HG03060 (cell line): ENCODE results near the gene PKNOX2.

Experiments used
- ATAC-seq: cut with Tn5 transposase; IDR thresholded peaks from one replicate; pipeline ENCODE4 v1.9.1; 2021; ENCODE audit warnings: low read depth, moderate number of reproducible peaks; ENCODE audit not compliant: unreplicated experiment

PKNOX2 gene

GRCh38 chr11:125394296-125394695 lies 229.7 kb downstream of the PKNOX2 start:
- ATAC-seq = no peak

GRCh38 chr11:125397421-125397820 lies 232.9 kb downstream of the PKNOX2 start:
- no peak for ATAC-seq

- ATAC-seq = no peak
These were observed 233.9 kb downstream of the PKNOX2 start for GRCh38 chr11:125398475-125398874.

GRCh38 chr11:125398994-125399640 lies 234.6 kb downstream of the PKNOX2 start:
- ATAC-seq = no peak

GRCh38 chr11:125399945-125400344 lies 235.4 kb downstream of the PKNOX2 start:
- ATAC-seq = no peak

GRCh38 chr11:125401235-125401634 lies 236.7 kb downstream of the PKNOX2 start:
- no peak for ATAC-seq

- no peak for ATAC-seq
These were observed 237.2 kb downstream of the PKNOX2 start for GRCh38 chr11:125401746-125402145.

- ATAC-seq = no peak
These were observed 237.9 kb downstream of the PKNOX2 start for GRCh38 chr11:125402435-125402834.

- ATAC-seq = no peak
These were observed 239.7 kb downstream of the PKNOX2 start for GRCh38 chr11:125404157-125404810.

- no peak for ATAC-seq
These were observed 240.6 kb downstream of the PKNOX2 start for GRCh38 chr11:125404811-125405790.

- no peak for ATAC-seq
These were observed 242.5 kb downstream of the PKNOX2 start for GRCh38 chr11:125407046-125407445.

GRCh38 chr11:125408311-125408711 lies 243.8 kb downstream of the PKNOX2 start:
- ATAC-seq = no peak

- no peak for ATAC-seq
These were observed 245.5 kb downstream of the PKNOX2 start for GRCh38 chr11:125410091-125410490.

- ATAC-seq = no peak
These were observed 247.6 kb downstream of the PKNOX2 start for GRCh38 chr11:125412177-125412496.

- ATAC-seq = no peak
These were observed 248.0 kb downstream of the PKNOX2 start for GRCh38 chr11:125412509-125412908.

- ATAC-seq = no peak
These were observed 248.7 kb downstream of the PKNOX2 start for GRCh38 chr11:125413226-125413625.

- ATAC-seq = no peak
These were observed 249.6 kb downstream of the PKNOX2 start for GRCh38 chr11:125414121-125414520.

GRCh38 chr11:125416981-125417935 lies 252.7 kb downstream of the PKNOX2 start:
- no peak for ATAC-seq

GRCh38 chr11:125418396-125418795 lies 253.8 kb downstream of the PKNOX2 start:
- ATAC-seq = no peak

- no peak for ATAC-seq
These were observed 258.1 kb downstream of the PKNOX2 start for GRCh38 chr11:125422681-125423080.
